ENCODE measurements around the gene LGR6. TPM values are rescaled to one million over a fixed set of nuclear protein-coding genes. Genes with fewer than 3 reads are reported as not detected.

LGR6 gene
- total and polyA plus RNA-seq, 2 experiments from 2014 or later = 0.66 to 0.89 TPM

DNA sequence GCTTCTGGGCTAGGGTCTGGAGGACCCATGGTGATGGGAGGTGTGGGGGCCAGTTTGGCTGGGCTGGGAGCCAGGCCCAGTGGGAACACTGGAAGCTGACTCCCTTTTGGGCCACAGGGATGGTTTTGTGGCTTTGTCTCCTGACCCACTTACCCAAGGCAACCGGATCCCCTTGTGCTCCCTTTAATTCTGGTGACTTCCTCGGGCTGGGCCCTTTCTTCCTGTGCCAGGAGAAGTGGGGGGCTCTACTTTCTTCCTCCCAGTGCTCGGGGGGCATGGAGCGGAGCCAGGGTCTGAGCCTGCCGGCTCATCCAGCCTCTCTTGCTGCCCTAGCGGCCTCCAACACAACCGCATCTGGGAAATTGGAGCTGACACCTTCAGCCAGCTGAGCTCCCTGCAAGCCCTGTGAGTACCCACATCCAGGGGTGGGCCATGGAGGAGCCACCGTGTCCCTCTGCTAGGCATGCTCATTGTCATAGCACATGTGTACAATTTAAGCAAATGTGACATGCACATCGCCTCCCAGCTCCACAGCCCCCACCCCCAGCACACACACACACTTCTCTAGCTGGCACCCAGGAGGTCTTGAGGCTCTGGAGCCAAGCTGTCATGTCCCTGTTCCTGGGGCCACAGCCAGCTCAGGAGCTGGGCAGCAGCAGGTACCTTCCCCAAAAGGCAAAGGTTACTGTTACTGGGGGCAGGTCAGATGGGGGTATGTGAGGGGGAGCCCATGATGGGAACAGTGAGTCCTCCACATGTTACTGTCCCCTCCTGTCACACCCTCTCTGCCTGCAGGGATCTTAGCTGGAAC is 113.1 kb downstream of the LGR6 start (continued):
- TF ChIP-seq ZNF462 (CRISPR knock-in tag; IDR thresholded peaks at IDR 0.05) (no peak), ETS1 (IDR thresholded peaks at IDR 0.05) (no peak), CTCF (conservative IDR thresholded peaks at IDR 0.05; ENCODE audit: low read depth in 2 of 2) (no peak), JUNB (IDR thresholded peaks at IDR 0.05; ENCODE audit: unreplicated experiment) (no peak), NANOG (IDR thresholded peaks at IDR 0.05; ENCODE audit: borderline replicate concordance) (no peak), CREB1 (CRISPR knock-in tag; IDR thresholded peaks at IDR 0.05; ENCODE audit: low read depth) (no peak), POLR2AphosphoS5 (IDR thresholded peaks at IDR 0.05; ENCODE audit: low read depth) (no peak), EZH2 (IDR thresholded peaks at IDR 0.05; ENCODE audit: low read depth, unreplicated experiment) (no peak)
- TF ChIP-seq, protein P1, sequence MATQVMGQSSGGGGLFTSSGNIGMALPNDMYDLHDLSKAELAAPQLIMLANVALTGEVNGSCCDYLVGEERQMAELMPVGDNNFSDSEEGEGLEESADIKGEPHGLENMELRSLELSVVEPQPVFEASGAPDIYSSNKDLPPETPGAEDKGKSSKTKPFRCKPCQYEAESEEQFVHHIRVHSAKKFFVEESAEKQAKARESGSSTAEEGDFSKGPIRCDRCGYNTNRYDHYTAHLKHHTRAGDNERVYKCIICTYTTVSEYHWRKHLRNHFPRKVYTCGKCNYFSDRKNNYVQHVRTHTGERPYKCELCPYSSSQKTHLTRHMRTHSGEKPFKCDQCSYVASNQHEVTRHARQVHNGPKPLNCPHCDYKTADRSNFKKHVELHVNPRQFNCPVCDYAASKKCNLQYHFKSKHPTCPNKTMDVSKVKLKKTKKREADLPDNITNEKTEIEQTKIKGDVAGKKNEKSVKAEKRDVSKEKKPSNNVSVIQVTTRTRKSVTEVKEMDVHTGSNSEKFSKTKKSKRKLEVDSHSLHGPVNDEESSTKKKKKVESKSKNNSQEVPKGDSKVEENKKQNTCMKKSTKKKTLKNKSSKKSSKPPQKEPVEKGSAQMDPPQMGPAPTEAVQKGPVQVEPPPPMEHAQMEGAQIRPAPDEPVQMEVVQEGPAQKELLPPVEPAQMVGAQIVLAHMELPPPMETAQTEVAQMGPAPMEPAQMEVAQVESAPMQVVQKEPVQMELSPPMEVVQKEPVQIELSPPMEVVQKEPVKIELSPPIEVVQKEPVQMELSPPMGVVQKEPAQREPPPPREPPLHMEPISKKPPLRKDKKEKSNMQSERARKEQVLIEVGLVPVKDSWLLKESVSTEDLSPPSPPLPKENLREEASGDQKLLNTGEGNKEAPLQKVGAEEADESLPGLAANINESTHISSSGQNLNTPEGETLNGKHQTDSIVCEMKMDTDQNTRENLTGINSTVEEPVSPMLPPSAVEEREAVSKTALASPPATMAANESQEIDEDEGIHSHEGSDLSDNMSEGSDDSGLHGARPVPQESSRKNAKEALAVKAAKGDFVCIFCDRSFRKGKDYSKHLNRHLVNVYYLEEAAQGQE (IDR thresholded peaks at IDR 0.05; ENCODE audit: unreplicated experiment) = no peak

Data from GM23338 (cell line).